Suppressor macrophage treated with lipopolysaccharide for 1 hour (primary cell): ENCODE measurements around the gene TENT5C.
"Not testable (repeated sequence)": the region's sequence is repeated elsewhere in the genome, so short reads cannot be mapped to it uniquely, and the experiment has no call there.

Experiments
- DNase-seq, 3 donors: peaks; one replicate each; pipeline ENCODE4 v3.0.0-alpha.2; 2020 to 2022

Gene TENT5C

DNA sequence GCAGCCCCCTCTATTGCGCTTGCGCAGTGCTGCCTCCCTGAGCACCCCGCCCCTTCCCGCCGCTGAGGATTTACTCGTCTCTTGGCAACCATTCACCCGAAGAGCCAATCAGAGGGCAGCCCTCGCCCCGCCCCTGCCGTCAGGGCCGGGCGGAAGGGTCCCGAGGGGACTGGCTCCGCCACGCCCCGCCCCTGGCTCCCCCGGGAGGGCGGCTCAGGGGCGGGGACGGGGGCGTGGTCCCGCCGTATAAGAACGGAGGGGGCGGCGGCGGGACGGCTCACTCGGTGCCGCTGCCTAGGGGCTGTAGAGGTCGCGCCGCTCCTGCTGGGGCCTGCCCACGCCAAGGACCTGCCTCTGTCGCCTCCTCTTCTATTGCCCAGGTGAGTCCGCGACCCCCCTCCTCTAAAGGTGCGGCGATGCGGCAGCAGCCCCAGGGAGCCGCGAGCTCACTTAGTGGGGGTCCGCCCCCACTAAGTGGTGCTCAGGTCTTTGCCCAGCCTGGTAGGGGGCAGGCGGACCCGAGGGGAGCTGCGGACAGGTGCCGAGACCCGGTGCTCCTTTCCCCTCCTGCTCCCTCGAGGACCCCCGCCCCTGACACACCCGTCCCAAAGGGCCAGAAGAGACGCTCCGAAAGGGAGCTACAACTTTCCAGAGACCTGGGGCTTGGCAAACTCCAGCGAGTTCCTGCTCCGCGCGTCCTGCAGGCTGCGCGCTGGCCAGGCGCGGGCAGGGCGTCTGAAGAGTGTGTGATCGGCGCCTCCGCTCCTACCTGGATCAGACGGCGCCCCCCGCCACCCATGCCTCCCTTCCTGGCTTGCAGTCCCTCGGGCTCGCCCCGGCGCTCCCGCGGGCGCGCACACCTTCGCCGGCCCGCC lies at the start of gene TENT5C:
Gene TENT5C, plus strand, starts transcription at position 275 of the 875 bp plus-strand sequence. CDS start 16,821 bp downstream, outside the sequence.
- DNase-seq, result peak; percentile 98 to 100 (median 99)

DNA sequence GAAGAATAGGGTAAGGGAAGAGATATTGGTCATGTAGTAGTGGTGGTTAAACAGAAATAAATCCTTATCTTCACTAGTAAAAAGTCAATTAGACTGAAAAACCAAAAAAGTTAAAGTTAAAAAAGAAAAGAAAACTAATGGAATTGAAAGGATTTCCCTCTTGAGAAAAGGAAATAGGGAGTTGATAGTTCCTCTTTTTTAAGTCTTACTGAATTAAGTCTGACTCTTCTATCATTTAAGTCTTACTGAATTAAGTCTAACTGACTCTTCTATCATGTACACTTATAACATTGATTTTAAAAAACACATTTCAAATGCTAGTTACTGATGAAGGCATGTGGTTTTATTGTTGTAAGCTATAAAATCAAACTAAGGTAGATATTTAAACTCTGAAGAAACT lies 49.5 kb upstream of the TENT5C start:
- DNase-seq, result peak in 2 of 3 donors; percentile 36 to 50

DNA sequence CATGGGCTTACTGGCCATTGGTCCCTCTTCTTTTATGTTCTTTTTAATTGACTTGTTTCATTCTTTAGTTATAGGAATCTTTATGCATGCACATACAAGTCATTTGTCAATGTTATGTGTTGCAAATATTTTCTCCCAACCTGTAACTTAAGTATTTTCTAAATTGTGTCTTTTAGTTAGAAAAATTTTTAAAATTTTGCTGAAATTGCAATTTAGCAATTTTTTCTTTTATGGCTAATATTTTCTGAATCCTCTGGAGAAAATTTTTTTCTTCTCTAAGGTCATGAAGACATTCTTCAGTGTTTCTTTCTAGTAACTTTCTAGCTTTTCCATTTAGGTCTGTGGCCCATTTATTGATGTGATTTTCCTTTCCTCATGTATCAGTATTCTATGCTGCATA lies 48.9 kb upstream of the TENT5C start:
- no peak for DNase-seq

DNA sequence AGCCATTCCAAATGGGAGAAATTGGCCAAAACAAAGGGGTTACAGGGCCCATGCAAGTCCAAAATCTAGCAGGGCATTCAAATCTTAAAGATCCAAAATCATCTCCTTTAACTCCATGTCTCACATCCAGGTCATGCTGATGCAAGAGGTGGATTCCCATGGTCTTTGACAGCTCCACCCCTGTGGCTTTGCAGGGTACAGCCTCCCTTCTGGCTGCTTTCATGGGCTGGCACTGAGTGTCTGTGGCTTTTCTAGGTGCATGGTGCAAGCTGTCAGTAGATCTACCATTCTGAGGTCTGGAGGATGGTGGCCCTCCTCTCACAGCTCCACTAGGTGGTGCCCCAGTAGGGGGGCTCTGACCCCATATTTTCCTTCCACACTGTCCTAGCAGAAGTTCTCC lies 47.4 kb upstream of the TENT5C start:
- DNase-seq, result not testable (repeated sequence)

DNA sequence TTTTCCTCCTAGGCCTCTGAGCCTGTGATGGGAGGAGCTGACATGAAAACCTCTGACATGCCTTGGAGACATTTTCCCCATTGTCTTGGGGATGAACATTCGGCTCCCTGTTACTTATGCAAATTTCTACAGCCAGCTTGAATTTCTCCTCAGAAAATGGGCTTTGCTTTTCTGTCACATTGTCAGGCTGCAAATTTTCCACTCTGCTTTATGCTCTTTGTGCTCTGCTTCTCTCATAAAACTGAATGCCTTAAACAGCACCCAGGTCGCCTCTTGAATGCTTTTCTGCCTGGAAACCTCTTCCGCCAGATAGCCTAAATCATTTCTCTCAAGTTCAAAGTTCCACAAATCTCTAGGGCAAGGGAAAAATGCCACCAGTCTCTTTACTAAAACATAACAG lies 46.7 kb upstream of the TENT5C start:
- DNase-seq, result no peak

DNA sequence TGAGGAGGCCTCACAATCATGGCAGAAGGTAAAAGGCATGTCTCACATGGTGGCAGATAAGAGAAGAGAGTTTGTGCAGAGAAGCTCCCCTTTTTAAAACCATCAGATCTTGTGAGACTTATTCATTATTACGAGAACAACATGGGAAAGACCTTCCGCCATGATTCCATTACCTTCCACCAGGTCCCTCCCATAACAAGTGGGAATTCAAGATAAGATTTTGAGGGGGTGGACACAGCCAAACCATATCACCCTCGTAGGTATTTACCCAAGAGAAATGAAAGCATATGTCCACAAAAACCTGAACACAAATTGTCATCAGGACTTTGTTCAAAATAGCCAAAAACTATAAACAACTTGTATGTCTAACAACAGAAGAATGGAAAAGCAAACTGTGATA lies 45.9 kb upstream of the TENT5C start:
- no peak for DNase-seq

DNA sequence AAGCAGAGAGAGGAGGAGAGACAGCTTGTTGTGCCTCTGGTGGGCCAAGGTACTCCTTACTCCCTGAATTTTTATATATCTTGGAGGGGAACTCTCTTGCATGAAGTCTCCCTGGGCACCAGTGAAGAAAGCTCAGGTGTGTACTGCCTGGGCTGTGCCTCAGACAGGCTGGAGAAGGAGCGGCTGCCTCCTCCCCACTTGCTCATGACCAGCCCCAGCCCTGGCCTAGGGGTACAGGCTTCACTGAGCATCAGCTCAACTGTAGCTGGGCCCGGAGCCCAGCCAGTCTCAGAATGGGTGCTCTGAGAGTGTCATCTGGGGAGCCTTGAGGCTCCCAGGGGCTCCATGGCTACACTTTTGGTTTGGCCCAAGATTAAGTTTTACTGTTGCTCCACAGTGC lies 44.8 kb upstream of the TENT5C start:
- DNase-seq, result no peak

DNA sequence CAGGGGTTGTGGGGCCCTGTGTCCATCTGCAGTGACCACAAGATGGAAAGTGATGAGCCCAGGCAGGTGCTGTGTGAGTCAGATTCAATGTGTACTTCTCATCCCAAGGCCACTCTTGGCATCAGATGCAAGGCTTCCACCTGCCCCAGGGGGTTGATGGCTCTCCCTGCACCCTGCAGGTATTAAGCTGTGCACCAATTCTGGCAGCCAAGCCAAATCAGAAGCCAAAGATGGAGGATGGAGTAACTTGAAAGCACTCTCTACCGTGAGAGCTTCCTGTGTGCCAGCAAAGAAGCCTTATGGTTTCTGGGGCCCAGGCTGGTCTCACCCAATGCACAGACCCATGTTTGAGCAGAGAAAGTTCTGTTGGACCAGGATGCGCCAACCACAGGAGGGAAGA lies 44.3 kb upstream of the TENT5C start:
- no peak for DNase-seq

DNA sequence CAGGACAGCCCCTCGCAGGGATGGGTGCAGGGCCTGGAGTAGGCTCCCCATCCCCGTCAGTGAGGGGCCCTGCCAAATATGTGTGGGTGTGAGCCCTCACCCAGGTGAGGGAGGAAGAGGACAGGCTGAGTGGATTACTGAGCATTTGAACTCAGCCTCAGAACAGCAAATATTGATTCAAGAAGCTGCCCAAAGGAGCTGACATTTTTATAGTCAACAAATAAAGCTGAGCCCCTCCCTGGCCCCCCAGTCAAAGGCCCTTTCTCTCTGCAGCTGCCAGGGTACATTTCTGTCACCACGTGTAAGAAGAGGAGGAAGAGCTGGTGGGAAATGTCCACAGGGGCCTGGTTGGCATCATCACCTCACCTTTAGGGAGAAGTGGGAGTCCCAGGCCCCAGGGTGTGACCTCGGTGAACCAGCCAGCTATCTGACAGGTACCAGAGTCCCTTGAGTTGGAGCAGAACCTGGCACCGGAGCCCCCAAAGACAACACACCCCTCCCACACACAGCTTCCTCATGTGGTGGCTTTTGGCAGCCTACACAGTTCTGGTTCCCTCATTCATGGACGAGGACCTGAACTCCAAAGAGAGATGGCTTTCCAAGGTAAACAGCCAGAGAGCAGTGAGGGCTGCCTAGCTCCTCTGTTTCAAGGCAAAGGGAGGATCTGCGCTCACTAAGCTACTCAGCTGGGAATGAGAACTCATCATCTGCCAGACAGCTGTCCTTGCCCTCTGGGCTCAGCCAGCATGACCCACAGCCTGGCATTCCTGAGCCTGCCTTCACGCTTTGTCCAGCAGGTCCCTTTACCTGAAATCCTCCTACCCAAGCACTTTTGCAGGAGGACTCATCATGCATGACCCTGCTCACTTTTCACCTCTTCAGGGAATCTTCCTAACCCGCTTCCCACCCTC lies 43.0 kb upstream of the TENT5C start:
- DNase-seq, result peak in 1 of 3 donors; percentile 8

DNA sequence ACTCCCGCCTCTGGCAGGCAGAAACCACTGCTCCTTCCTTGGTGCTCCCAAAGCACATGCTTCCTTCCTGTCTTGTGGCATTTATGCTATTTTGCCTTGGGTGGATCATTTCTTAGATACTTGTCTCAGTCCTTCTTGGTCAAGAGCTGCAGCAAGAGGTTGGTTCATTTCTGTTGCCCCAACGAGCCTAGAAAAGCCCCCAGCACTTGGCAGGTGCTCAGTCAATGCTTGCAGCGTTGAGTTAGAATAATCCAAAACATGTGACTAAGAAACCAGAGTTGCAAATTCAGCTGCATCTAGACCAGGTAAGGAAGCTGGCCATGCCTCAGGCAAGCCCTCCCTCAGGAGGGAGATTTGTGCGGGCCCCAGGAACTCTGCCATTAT lies 42.4 kb upstream of the TENT5C start:
- DNase-seq, result no peak

DNA sequence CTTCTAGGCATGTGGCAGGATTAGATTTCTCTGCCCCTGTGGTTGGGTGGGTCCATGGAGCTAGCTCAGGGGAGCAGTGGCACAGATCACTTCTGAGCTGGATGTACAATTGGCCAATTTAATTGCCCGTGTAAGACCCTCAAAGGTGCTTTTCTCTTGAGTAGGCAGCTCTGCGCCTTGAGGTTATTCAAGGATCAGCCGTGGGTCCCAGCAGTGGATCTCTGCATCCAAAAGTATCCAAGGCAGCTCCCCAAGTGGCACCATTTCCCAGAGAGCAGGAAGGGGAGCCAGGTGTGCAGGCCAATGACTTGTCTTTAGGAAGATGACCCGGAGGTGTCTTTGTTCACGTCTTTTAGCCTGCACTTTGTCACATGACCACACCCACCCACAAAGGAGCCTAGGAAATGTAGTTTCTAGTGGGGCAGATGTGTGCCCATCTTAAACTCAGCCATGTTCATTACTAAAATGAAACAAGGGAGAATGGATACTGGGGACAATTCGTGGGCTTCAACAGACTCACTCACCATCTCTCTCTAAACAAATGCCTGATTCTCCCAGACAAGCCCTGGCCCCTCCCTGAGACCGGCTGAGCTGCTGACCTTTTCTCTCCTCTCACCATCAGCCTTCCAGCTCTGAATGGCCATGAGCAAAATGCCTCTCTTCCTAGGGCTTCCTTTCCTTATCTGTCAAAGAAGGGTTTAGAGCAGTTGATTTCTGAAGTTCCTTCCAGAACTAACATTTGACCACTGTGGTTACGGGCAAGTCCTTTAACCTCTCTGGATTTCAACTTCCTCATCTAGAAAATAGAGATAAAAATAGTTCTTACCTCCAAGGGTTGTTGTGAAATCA lies 41.4 kb upstream of the TENT5C start:
- peak in 1 of 3 donors; percentile 16 for DNase-seq

DNA sequence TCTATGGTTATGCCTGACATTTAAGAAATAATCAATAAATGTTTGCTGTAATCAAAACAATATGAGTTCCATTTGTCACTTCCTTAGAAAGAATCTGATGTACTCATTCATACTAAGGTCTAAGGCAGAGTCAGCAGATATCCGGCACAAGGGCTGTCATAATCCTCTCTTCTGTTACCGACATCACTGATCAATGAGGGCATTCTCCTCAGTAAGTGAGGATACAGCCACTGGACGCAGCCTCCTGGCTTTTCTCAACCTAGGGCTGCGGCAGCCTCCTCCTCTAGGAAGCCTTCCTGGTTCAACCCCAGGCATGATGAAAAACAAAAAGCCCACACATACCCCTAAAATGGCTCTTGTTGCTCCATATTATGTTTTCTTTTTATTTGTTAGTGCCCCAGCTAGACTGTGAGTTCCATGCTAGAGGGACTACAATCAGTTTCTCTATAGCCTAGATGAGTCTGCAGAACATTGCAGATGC lies 40.7 kb upstream of the TENT5C start:
- no peak for DNase-seq

DNA sequence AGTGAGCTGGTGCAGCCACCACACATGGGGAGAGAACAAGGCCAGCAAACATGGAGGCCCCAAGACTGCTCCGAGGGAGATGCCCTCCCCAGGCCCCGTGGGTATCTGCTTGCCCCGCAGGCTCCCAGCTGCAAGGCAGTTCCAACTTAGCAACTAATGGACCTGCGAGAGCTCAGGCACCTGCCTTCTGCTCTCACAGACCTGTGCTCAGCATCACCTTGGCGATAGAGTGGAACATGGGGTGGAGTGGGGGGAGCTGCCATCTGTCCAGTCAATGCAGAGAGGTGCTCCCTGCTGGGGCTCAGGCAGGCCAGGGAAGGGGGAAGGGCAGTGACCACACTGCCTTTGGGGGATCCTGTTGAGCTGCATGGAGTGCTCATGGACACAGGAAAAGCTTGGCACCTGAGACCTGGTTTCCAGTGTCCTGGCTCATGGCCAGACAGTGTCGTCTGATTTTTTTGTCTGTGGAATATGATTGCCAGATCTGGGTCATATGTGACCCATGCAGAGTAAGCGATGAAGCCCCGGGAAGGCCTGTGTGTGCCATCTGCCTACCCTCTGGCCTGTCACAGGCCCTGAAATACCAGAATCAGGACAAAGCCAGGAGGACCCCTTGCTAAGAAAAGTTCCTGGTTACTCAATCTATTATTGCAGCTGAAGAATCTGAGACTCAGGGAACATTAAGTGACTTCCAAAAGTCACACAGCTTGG lies 39.9 kb upstream of the TENT5C start:
- no peak for DNase-seq

DNA sequence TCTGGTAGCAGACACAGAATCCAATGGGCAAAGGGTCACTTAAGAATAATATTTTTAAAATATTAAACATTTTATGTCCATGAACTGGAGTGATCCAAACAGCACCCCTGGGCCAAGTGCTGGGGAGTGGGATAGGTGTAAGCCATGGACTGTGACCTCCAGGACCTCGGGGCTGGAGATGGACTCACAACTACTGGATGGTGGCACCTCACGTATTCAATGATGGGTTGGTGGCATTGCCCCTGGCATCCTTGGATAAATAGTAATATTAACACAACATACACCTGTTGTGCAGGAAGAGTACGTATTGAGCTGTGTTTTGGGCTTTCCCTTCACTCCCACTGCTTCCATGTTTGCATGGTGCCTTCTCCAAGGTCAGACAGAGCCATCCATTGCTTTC lies 39.3 kb upstream of the TENT5C start:
- DNase-seq, result no peak

DNA sequence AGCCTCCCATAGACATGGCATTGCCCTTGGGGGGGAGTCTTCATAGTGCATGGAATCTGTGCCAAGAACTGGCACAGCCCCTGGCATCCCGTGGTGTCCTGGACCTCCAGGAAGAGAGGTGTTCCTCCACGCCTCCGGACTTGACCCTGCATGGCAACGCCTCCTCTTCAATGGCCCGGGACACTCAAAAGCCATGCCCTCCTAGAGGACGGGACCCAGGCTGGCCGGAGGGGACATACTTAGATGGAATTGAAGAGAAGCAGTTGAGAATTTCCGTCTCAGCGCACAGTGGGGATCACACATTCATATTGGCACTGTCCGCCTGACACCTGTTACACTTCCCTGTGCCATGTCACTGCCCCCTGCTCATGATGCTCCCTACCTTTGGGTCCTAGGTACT lies 38.4 kb upstream of the TENT5C start:
- no peak for DNase-seq

DNA sequence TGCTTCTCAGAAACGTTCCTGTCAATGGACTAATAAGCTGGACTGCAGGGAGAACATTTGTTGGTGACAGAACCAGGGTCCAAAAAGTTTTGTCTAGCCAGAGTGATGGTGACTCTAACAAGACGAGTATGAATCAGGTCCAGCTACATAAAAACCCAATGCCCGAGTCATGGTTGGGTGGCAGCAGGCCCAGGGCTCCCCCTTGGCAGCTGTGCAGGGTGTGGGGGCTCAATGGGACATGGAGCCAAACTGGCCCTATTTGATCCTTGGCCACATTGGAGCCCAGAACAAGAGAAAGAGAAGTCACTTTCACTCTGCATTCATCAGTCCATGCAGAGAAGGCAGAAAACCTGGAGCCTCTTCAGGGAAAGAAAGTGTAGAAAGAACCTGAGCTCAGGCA lies 37.9 kb upstream of the TENT5C start:
- DNase-seq, result no peak

DNA sequence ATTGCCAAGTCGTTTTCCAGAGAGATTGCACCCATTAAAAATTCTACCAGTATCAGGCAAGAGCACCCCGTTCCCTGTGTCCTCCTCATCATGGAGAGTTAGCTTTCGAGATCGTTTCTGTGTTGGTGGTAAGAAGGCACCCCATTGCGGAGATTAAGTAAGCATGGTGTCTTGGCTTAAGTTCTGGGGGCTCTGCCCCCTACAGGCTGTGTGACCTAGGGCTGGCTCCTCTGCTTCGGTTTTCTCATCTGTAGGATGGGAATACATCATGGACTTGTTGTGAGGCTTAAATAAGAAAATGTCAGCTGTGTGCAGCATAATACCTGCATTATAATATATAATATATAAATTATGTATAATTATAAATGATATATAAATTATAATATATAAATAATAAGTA lies 36.8 kb upstream of the TENT5C start:
- no peak for DNase-seq

DNA sequence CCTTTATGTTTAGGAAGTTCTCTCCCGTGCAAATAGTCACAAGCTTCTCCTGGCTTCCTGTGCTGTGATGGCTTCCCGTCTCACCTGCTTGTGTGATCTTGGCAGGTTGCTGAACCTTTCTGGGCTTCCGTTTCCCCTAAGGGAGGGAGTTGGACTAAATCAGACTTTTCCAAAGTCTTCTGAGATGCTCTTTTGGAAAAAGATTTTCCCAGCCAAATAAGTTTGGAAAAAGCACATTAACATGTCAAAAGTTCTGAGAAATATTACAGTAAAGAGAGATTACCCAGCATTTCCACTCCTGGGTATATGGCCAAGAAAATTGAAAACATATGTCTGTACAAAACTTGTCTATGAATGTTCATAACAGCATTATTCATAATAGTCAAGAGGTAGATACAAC lies 36.0 kb upstream of the TENT5C start:
- no peak for DNase-seq

DNA sequence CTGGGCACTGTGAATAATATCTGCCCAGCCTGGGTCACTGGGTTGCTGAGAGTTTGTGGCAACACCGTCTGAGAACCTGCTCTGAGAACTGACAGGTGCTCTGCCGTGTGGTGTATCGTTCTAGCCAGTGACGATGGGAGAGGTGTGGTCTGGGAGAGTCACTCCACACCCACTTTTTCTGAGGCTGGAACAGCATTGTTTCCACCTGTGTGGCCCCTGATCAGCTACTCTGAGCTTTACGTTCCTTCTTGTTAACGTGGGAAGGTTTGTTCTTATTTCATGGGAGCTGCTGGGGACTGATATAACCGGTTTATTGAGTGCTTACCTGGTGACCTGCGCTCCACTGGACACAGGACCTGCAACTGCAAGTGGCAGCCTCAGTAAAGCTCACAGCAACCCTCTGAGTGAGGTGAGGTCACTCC lies 34.8 kb upstream of the TENT5C start:
- DNase-seq, result no peak

DNA sequence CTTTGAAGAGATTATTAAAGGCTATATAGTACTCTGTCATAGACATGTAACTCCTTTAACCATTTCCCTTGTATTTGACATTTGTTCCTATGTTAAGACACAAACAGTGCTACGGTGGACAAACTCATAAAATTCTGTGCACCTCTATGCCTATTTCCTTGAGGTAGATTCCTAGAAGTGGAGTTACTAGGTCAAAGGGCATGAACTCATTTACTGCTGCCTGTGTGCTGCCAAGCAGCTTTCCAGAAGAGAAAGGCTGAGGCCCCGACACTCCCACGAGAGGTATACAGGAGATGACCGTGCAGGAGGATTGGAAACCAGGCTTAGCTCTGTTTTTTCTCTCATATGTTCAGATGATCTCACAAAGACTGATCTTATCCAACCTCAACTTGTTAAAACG lies 34.4 kb upstream of the TENT5C start:
- DNase-seq, result no peak

DNA sequence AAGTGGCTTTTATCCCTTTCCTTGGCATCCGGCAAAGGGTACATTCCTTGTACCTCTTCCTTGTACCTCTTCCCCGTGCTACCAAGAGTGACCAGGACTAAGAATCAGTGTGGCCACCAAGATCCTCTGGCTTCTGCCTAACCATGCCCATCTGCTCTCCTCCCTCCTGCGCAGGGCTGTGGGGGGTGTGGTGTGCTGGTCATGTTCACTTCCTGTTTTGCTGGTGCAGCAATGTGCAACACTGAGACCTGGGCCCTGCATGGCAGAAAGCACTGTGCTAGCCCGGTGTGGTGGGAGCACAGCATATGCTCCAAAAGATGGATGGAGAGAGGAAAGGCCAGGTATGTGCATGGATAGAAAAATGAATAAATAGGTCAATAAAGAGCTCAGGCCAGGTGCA lies 33.3 kb upstream of the TENT5C start:
- peak; percentile 21 to 62 (median 36) for DNase-seq
